ENCODE data around the gene LRRC9. TPM values are rescaled to one million over a fixed set of nuclear protein-coding genes. Genes with fewer than 3 reads are reported as not detected.
"Not testable (repeated sequence)": the region's sequence is repeated elsewhere in the genome, so short reads cannot be mapped to it uniquely, and the experiment has no call there.

The LRRC9 gene
- total and polyA plus RNA-seq, 4 experiments from 2014 or later = 0.47 TPM; not detected in 3

GRCh38 chr14:59920378-59920683, 387 bp downstream of the LRRC9 start:
- Histone ChIP-seq H3K27ac (ENCODE audit: low read depth, low read length) (no peak overlapping the region), H3K36me3 (ENCODE audit: insufficient read depth, low read length) (no peaks in the 10 kb centered on the region), H3K9me3 (ENCODE audit: control insufficient read depth in 1 of 2, low read length in 2 of 2) (no peaks in the 10 kb centered on the region), H3K4me3 (ENCODE audit: low read length in 2 of 2) (no peak overlapping the region), H3K4me1 (ENCODE audit: insufficient read depth, low read length) (peaks cover 9% of the 10 kb centered on the region), H3K27me3 (ENCODE audit: insufficient read depth, low read length) (peaks cover 16% of the 10 kb centered on the region)
- Mint-ChIP-seq H3K9me3 (peaks cover 0 to 3% (median 0%) of the 10 kb centered on the region in 8 donors), H3K27ac (peak overlapping the region in 1 of 7 donors; percentile 42), H3K27me3 (peaks cover 30 to 46% of the 10 kb centered on the region in 2 donors), H3K4me1 (peaks cover 5 to 15% (median 7%) of the 10 kb centered on the region in 4 donors), H3K36me3 (peaks cover 0 to 4% of the 10 kb centered on the region in 2 donors), H3K4me3 (peak overlapping the region in 7 of 8 donors; percentile 17 to 57 (median 36))
- no peak for DNase-seq
- POLR2A ChIA-PET (ENCODE audit: partially characterized antibody) = no interaction called here
- intact Hi-C loops (cut with micrococcal nuclease) = no loop called here
- CTCF ChIA-PET (ENCODE audit: partially characterized antibody) = no interaction called here

GRCh38 chr14:59925797-59926196, 5.9 kb downstream of the LRRC9 start:
- ChIA-PET POLR2A (ENCODE audit: partially characterized antibody) (no interaction called here), CTCF (ENCODE audit: partially characterized antibody) (no interaction called here)
- Mint-ChIP-seq H3K27ac (no peak overlapping the region), H3K4me3 (no peak overlapping the region), H3K36me3 (peaks cover 0 to 4% of the 10 kb centered on the region in 2 donors), H3K4me1 (peaks cover 0 to under 1% (median 0%) of the 10 kb centered on the region in 4 donors), H3K9me3 (peaks cover 0 to 3% (median 0%) of the 10 kb centered on the region in 8 donors), H3K27me3 (peaks cover 21 to 25% of the 10 kb centered on the region in 2 donors)
- intact Hi-C loops (cut with micrococcal nuclease) = no loop called here
- no peak overlapping the region for H3K4me3 ChIP-seq (ENCODE audit: low read length in 2 of 2)
- no peaks in the 10 kb centered on the region for H3K36me3 ChIP-seq (ENCODE audit: insufficient read depth, low read length)
- H3K9me3 ChIP-seq (ENCODE audit: control insufficient read depth in 1 of 2, low read length in 2 of 2) = no peaks in the 10 kb centered on the region
- H3K27ac ChIP-seq (ENCODE audit: low read depth, low read length) = no peak overlapping the region
- no peaks in the 10 kb centered on the region for H3K4me1 ChIP-seq (ENCODE audit: insufficient read depth, low read length)
- no peak for DNase-seq
- no peaks in the 10 kb centered on the region for H3K27me3 ChIP-seq (ENCODE audit: insufficient read depth, low read length)

GRCh38 chr14:59926534-59926933, 6.6 kb downstream of the LRRC9 start:
- Histone ChIP-seq H3K4me3 (ENCODE audit: low read length in 2 of 2) (no peak overlapping the region), H3K9me3 (ENCODE audit: control insufficient read depth in 1 of 2, low read length in 2 of 2) (no peaks in the 10 kb centered on the region), H3K4me1 (ENCODE audit: insufficient read depth, low read length) (no peaks in the 10 kb centered on the region), H3K36me3 (ENCODE audit: insufficient read depth, low read length) (no peaks in the 10 kb centered on the region), H3K27ac (ENCODE audit: low read depth, low read length) (no peak overlapping the region), H3K27me3 (ENCODE audit: insufficient read depth, low read length) (no peaks in the 10 kb centered on the region)
- no peaks in the 10 kb centered on the region for H3K36me3 Mint-ChIP-seq
- CTCF ChIA-PET (ENCODE audit: partially characterized antibody) = no interaction called here
- intact Hi-C loops (cut with micrococcal nuclease) = no loop called here
- H3K27me3 Mint-ChIP-seq = peaks cover 14 to 18% of the 10 kb centered on the region in 2 donors
- H3K9me3 Mint-ChIP-seq = peaks cover 0 to 3% (median 0%) of the 10 kb centered on the region in 8 donors
- H3K27ac Mint-ChIP-seq = no peak overlapping the region
- no peaks in the 10 kb centered on the region for H3K4me1 Mint-ChIP-seq
- no peak overlapping the region for H3K4me3 Mint-ChIP-seq
- POLR2A ChIA-PET (ENCODE audit: partially characterized antibody) = no interaction called here
- no peak for DNase-seq

GRCh38 chr14:59931237-59931636, 11.3 kb downstream of the LRRC9 start:
- ChIA-PET CTCF (ENCODE audit: partially characterized antibody) (no interaction called here), POLR2A (ENCODE audit: partially characterized antibody) (no interaction called here)
- Mint-ChIP-seq H3K4me3 (no peak overlapping the region), H3K9me3 (peaks cover 0 to 1% (median 0%) of the 10 kb centered on the region in 8 donors), H3K4me1 (no peaks in the 10 kb centered on the region), H3K27me3 (peaks cover 0 to 12% of the 10 kb centered on the region in 2 donors), H3K27ac (no peak overlapping the region), H3K36me3 (no peaks in the 10 kb centered on the region)
- H3K36me3 ChIP-seq (ENCODE audit: insufficient read depth, low read length) = no peaks in the 10 kb centered on the region
- no peak for DNase-seq
- H3K9me3 ChIP-seq (ENCODE audit: control insufficient read depth in 1 of 2, low read length in 2 of 2) = no peaks in the 10 kb centered on the region
- no peaks in the 10 kb centered on the region for H3K4me1 ChIP-seq (ENCODE audit: insufficient read depth, low read length)
- intact Hi-C loops (cut with micrococcal nuclease) = no loop called here
- H3K27me3 ChIP-seq (ENCODE audit: insufficient read depth, low read length) = no peaks in the 10 kb centered on the region
- no peak overlapping the region for H3K27ac ChIP-seq (ENCODE audit: low read depth, low read length)
- no peak overlapping the region for H3K4me3 ChIP-seq (ENCODE audit: low read length in 2 of 2)

- no peaks in the 10 kb centered on the region for H3K4me1 ChIP-seq (ENCODE audit: insufficient read depth, low read length)
- DNase-seq = no peak
- Mint-ChIP-seq H3K9me3 (peaks cover 0 to 4% (median 0%) of the 10 kb centered on the region in 8 donors), H3K4me3 (no peak overlapping the region), H3K27ac (no peak overlapping the region), H3K36me3 (no peaks in the 10 kb centered on the region), H3K27me3 (peaks cover 0 to 6% of the 10 kb centered on the region in 2 donors), H3K4me1 (no peaks in the 10 kb centered on the region)
- intact Hi-C loops (cut with micrococcal nuclease) = no loop called here
- H3K27ac ChIP-seq (ENCODE audit: low read depth, low read length) = no peak overlapping the region
- no peaks in the 10 kb centered on the region for H3K36me3 ChIP-seq (ENCODE audit: insufficient read depth, low read length)
- no peaks in the 10 kb centered on the region for H3K9me3 ChIP-seq (ENCODE audit: control insufficient read depth in 1 of 2, low read length in 2 of 2)
- no peaks in the 10 kb centered on the region for H3K27me3 ChIP-seq (ENCODE audit: insufficient read depth, low read length)
- ChIA-PET CTCF (ENCODE audit: partially characterized antibody) (interaction anchor here (1.0 kb wide), 1 partner anchor 9 kb away, joined by 3 read pairs; no protein-coding TSS in a partner anchor), POLR2A (ENCODE audit: partially characterized antibody) (no interaction called here)
- no peak overlapping the region for H3K4me3 ChIP-seq (ENCODE audit: low read length in 2 of 2)
Measured at GRCh38 chr14:59936145-59936544, 16.2 kb downstream of the LRRC9 start.

- Mint-ChIP-seq H3K4me1 (no peaks in the 10 kb centered on the region), H3K36me3 (no peaks in the 10 kb centered on the region), H3K4me3 (no peak overlapping the region), H3K9me3 (peaks cover 0 to 9% (median 2%) of the 10 kb centered on the region in 8 donors), H3K27ac (no peak overlapping the region), H3K27me3 (peaks cover 6 to 9% of the 10 kb centered on the region in 2 donors)
- no peak for DNase-seq
- ChIA-PET POLR2A (ENCODE audit: partially characterized antibody) (no interaction called here), CTCF (ENCODE audit: partially characterized antibody) (no interaction called here)
- Histone ChIP-seq H3K9me3 (ENCODE audit: control insufficient read depth in 1 of 2, low read length in 2 of 2) (no peaks in the 10 kb centered on the region), H3K4me3 (ENCODE audit: low read length in 2 of 2) (no peak overlapping the region), H3K36me3 (ENCODE audit: insufficient read depth, low read length) (no peaks in the 10 kb centered on the region), H3K27me3 (ENCODE audit: insufficient read depth, low read length) (no peaks in the 10 kb centered on the region), H3K4me1 (ENCODE audit: insufficient read depth, low read length) (no peaks in the 10 kb centered on the region), H3K27ac (ENCODE audit: low read depth, low read length) (no peak overlapping the region)
- intact Hi-C loops (cut with micrococcal nuclease) = no loop called here
Measured at GRCh38 chr14:59939828-59940227, 19.9 kb downstream of the LRRC9 start.

- H3K9me3 ChIP-seq (ENCODE audit: control insufficient read depth in 1 of 2, low read length in 2 of 2); H3K4me3 ChIP-seq (ENCODE audit: low read length in 2 of 2); H3K4me3 Mint-ChIP-seq; H3K27me3 ChIP-seq (ENCODE audit: insufficient read depth, low read length); H3K27ac Mint-ChIP-seq; H3K4me1 Mint-ChIP-seq; intact Hi-C loops (cut with micrococcal nuclease); H3K36me3 Mint-ChIP-seq; CTCF ChIA-PET (ENCODE audit: partially characterized antibody); H3K4me1 ChIP-seq (ENCODE audit: insufficient read depth, low read length); H3K36me3 ChIP-seq (ENCODE audit: insufficient read depth, low read length); H3K27me3 Mint-ChIP-seq; DNase-seq; POLR2A ChIA-PET (ENCODE audit: partially characterized antibody); H3K9me3 Mint-ChIP-seq; H3K27ac ChIP-seq (ENCODE audit: low read depth, low read length): not testable (repeated sequence)
Measured at GRCh38 chr14:59942296-59942862, 22.4 kb downstream of the LRRC9 start.

GRCh38 chr14:59944909-59945308, 25.0 kb downstream of the LRRC9 start:
- DNase-seq = no peak
- Histone ChIP-seq H3K27ac (ENCODE audit: low read depth, low read length) (no peak overlapping the region), H3K4me3 (ENCODE audit: low read length in 2 of 2) (no peak overlapping the region), H3K36me3 (ENCODE audit: insufficient read depth, low read length) (no peaks in the 10 kb centered on the region), H3K27me3 (ENCODE audit: insufficient read depth, low read length) (no peaks in the 10 kb centered on the region), H3K4me1 (ENCODE audit: insufficient read depth, low read length) (no peaks in the 10 kb centered on the region), H3K9me3 (ENCODE audit: control insufficient read depth in 1 of 2, low read length in 2 of 2) (no peaks in the 10 kb centered on the region)
- no peak overlapping the region for H3K4me3 Mint-ChIP-seq
- ChIA-PET POLR2A (ENCODE audit: partially characterized antibody) (no interaction called here), CTCF (ENCODE audit: partially characterized antibody) (interaction anchor here (1.0 to 1.9 kb wide), 2 partner anchors 9 to 19 kb away, joined by 3 to 6 read pairs; no protein-coding TSS in a partner anchor)
- peaks cover 3 to 6% of the 10 kb centered on the region in 2 donors for H3K27me3 Mint-ChIP-seq
- H3K9me3 Mint-ChIP-seq = peaks cover 0 to 9% (median 3%) of the 10 kb centered on the region in 8 donors
- H3K27ac Mint-ChIP-seq = no peak overlapping the region
- no peaks in the 10 kb centered on the region for H3K4me1 Mint-ChIP-seq
- H3K36me3 Mint-ChIP-seq = no peaks in the 10 kb centered on the region
- intact Hi-C loops (cut with micrococcal nuclease) = no loop called here
